Measurements from ENCODE around the gene VWF.

The VWF gene

DNA sequence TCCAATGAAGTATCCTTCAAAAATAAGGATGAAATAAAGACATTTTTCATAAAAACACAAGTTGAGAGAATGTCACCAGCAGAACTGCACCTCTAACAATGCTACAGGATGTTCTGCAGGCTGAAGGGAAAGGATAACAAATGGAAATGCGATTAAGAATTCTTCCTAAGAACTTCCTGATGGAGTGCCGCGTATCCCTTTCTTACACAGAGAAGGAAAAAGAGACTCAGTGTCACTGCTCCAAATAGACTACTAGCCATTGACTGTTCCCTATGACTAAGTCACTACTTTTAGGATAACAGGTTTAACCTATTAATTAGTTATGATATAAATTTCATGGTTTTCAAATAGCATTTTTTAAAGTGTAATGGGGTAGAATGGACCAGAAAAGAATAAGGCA lies 182.6 kb downstream of the VWF start:
- H3K27ac ChIP-seq, result no peak overlapping the region
- no peak overlapping the region for H3K4me3 ChIP-seq
- TF ChIP-seq, protein P1, sequence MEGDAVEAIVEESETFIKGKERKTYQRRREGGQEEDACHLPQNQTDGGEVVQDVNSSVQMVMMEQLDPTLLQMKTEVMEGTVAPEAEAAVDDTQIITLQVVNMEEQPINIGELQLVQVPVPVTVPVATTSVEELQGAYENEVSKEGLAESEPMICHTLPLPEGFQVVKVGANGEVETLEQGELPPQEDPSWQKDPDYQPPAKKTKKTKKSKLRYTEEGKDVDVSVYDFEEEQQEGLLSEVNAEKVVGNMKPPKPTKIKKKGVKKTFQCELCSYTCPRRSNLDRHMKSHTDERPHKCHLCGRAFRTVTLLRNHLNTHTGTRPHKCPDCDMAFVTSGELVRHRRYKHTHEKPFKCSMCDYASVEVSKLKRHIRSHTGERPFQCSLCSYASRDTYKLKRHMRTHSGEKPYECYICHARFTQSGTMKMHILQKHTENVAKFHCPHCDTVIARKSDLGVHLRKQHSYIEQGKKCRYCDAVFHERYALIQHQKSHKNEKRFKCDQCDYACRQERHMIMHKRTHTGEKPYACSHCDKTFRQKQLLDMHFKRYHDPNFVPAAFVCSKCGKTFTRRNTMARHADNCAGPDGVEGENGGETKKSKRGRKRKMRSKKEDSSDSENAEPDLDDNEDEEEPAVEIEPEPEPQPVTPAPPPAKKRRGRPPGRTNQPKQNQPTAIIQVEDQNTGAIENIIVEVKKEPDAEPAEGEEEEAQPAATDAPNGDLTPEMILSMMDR (IDR thresholded peaks at IDR 0.05), result no peak
- no peak for DNase-seq (ENCODE audit: low spot score)

DNA sequence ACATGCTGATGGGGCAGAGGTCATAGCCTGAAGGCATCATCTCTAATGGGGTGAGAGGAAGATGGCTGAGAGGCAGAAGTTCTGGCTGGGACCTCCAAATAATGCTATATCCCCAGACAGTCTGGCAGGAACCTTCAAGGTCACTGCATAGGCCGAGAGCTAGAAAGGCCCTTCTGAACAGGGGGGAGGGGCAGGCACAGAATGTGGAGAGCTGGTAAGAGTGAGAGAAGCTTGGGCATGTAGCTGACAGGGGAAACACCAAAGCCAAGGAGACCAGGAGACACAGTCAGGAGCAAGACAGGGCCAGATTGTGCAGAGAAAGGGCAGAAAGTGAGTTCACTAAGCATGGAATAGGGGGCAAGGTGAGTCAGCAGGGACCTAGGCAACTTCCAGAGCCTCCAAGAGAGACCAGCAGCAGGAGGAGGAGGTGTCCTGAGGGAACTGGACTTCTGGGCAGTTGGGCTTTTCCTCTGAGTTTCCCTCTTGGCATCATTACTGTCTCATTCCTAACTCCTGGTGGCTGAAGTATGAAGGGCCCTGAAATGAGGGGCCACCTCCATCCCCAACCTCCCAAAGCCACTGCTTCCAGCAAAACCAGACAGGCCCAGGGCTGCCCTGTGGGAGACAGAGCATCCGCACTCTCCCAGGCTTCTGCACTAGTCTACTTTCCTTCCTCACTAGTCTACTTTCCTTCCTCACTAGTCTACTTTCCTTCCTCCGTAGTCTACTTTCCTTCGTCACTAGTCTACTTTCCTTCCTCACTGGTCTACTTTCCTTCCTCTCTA lies 196.5 kb downstream of the VWF start:
- no peak overlapping the region for H3K4me3 ChIP-seq
- TF ChIP-seq, protein P1 (IDR thresholded peaks at IDR 0.05), result no peak
- H3K27ac ChIP-seq, result no peak overlapping the region
- DNase-seq (ENCODE audit: low spot score), result peak; percentile 63

DNA sequence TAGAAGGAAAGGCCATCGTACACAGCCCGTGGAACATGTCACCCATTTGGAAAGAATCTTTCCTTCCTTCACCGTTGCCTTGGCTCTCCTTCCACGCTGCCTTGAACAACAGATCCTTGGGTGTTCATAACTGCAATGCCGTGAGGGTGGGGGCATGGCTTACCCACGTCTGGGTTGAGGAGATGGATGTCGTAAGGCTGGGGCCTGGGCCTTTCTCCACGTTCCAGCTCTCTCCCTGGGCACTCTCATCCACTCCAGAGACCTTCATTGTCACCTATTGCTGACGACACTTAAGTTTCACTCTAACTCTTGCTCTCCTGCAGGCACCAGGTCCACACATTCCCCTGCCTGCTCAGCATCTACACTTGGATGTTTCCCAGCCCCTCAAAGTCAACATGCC lies 198.8 kb downstream of the VWF start:
- Histone ChIP-seq H3K27ac (no peak overlapping the region), H3K4me3 (no peak overlapping the region)
- TF ChIP-seq, protein P1 (IDR thresholded peaks at IDR 0.05), result no peak
- DNase-seq (ENCODE audit: low spot score), result no peak

DNA sequence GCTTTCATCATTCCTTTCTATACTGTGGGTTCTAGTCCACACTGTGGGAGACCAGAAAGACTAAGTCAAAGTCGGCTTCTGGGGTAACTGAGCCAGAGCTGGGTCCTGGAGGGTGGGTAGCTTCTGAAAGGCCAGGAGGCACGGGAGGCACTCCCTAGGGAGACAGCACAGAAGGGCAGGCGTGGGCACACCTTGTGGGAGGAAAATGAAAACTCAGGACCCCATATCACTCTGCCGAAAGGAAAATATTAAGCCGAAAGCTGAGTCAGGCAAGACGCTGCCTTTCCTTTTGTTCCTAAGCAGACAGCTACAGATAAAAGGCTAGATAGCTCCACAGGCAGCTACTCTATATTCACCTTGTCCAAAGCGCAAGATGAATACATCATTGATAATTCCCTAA lies 200.1 kb downstream of the VWF start:
- no peak overlapping the region for H3K27ac ChIP-seq
- DNase-seq (ENCODE audit: low spot score), result peak; percentile 43
- H3K4me3 ChIP-seq, result no peak overlapping the region
- TF ChIP-seq, protein P1 (IDR thresholded peaks at IDR 0.05), result no peak

DNA sequence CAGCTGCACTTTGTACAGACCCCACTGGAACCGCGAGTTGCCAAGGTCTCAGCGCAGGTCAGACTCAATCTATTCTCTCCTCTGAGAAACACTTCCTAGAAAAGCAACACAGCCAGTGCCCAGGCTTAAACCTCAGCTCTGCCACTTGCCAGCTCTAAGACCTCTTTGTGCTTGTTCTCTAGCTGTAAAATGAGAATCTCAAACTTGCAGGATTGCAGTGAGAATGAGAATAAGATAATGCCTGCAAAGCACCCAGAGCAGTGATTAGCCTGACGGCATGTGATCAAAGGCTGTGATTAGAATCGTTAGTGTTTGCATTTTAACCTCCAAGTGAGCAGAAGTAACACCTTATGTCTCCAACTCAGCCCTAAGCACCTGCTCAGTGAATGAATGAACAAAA lies 200.7 kb downstream of the VWF start:
- H3K27ac ChIP-seq, result no peak overlapping the region
- peak; percentile 38 for DNase-seq (ENCODE audit: low spot score)
- H3K4me3 ChIP-seq, result no peak overlapping the region
- TF ChIP-seq, protein P1 (IDR thresholded peaks at IDR 0.05), result no peak

DNA sequence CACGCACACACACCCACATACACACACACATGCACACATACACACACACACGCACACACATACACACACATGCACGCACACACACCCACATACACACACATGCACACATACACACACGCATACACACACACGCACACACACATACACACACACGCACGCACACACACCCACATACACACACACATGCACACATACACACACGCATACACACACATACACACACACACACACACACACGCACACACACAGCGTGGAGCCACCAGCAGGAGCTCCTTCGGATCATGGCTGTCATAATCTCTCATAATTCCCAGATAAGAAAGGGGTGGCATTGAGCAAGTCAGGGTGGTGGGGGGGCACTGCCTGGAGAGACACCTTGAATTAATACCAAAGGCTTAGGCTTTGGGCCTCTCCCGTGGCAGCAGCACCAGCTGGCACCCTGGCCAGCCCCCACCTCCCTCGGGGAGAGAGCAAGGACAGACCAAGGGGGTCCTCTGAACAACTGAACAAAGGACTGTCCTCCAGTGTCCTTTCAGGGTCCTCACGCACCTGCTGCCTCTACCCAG lies 201.3 kb downstream of the VWF start:
- DNase-seq (ENCODE audit: low spot score), result peak; percentile 29
- TF ChIP-seq, protein P1 (IDR thresholded peaks at IDR 0.05), result no peak
- H3K4me3 ChIP-seq, result no peak overlapping the region
- no peak overlapping the region for H3K27ac ChIP-seq
